ENCODE results near the gene RGR. TPM values are rescaled to one million over a fixed set of nuclear protein-coding genes. Genes with fewer than 3 reads are reported as not detected.

Gene RGR
- total RNA-seq, 1 experiment from 2014 or later: not detected

DNA sequence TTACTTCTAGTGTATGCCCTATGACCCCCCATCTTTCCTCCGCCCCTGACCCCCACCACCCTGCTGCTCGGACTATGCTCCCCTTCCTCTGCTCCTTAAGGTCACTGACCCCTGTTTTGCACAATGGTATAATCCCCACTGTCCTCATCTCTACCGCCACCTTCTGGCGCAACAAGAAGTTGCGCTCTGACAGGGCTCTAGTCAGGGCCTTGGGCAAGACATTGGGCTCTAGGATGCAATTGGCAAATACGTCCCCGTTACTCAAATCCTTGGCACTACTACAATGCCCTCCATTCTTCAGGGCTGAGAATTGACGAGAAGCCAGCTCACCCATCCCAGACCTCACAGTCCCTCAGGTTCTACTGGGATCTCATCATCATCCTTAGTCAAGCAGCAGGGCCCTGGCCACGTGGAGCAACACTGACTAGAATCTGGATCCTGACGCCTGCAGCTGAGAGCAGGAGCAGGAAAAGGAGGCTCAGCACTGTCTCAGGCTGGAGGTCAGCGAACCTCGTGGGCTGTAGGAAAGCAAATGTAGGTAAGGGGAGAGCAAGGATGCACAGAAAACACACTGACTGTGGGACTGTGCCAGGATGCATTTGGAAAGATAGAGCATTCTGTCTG lies 30.1 kb upstream of the RGR start:
- Histone ChIP-seq H3K36me3 (ENCODE audit: control insufficient read depth, insufficient read depth, low read length) (no peaks in the 10 kb centered on the region), H3K4me1 (no peaks in the 10 kb centered on the region), H3K9me3 (no peaks in the 10 kb centered on the region; the same call in 1 of the 2 replicates), H3K4me3 (ENCODE audit: low read depth, low read length) (no peak overlapping the region), H3K27me3 (replicated peaks; ENCODE audit: control insufficient read depth, insufficient read depth, low read length) (peaks cover 2% of the 10 kb centered on the region; the same call in 1 of the 2 replicates)
- Mint-ChIP-seq H3K27ac (ENCODE audit: unreplicated experiment) (no peak overlapping the region), H3K4me3 (ENCODE audit: unreplicated experiment) (no peak overlapping the region), H3K4me1 (ENCODE audit: low read depth, unreplicated experiment) (no peaks in the 10 kb centered on the region), H3K27me3 (ENCODE audit: insufficient read depth, unreplicated experiment) (peaks cover 11% of the 10 kb centered on the region), H3K9me3 (ENCODE audit: unreplicated experiment) (peaks cover 10% of the 10 kb centered on the region), H3K36me3 (ENCODE audit: insufficient read depth, unreplicated experiment) (no peaks in the 10 kb centered on the region)
- ChIA-PET CTCF (interaction anchor here (0.7 kb wide), 2 partner anchors 67 to 277 kb away, joined by 3 to 6 read pairs; no protein-coding TSS in a partner anchor), POLR2A (no interaction called here)
- BruUV-seq (replicated peaks): no TSS peak
- TF ChIP-seq, protein P1, sequence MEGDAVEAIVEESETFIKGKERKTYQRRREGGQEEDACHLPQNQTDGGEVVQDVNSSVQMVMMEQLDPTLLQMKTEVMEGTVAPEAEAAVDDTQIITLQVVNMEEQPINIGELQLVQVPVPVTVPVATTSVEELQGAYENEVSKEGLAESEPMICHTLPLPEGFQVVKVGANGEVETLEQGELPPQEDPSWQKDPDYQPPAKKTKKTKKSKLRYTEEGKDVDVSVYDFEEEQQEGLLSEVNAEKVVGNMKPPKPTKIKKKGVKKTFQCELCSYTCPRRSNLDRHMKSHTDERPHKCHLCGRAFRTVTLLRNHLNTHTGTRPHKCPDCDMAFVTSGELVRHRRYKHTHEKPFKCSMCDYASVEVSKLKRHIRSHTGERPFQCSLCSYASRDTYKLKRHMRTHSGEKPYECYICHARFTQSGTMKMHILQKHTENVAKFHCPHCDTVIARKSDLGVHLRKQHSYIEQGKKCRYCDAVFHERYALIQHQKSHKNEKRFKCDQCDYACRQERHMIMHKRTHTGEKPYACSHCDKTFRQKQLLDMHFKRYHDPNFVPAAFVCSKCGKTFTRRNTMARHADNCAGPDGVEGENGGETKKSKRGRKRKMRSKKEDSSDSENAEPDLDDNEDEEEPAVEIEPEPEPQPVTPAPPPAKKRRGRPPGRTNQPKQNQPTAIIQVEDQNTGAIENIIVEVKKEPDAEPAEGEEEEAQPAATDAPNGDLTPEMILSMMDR (IDR thresholded peaks at IDR 0.05; ENCODE audit: insufficient read depth in 1 of 2, low read depth in 1 of 2, low read length in 1 of 2, severe bottlenecking in 1 of 2, unreplicated experiment in 1 of 2): peak in 1 of 2 experiments; percentile 10
- intact Hi-C loops (cut with micrococcal nuclease; ENCODE audit: unreplicated experiment): no loop called here
- DNase-seq: no peak

DNA sequence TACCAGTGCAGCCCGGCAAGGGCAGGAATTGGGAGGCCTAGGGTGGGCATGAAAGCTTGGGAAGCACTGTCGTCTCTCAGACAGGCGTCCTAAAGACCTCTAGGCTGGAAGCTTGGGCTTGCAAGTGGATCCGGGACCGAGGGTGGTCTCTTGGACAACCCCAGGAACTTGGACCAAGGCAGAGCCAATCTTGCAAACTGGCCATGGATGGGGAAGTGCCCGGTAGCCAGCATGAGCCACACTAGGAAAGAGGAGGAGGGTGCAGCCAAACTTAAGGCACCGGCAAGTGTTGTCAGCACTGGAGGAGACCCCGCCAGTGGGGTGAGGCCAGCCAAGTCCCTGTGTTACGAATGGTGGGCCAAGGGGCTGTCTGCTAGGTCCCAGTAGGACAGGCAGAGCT lies 28.0 kb upstream of the RGR start:
- Mint-ChIP-seq H3K9me3 (ENCODE audit: unreplicated experiment) (peaks cover 10% of the 10 kb centered on the region), H3K27ac (ENCODE audit: unreplicated experiment) (no peak overlapping the region), H3K4me1 (ENCODE audit: low read depth, unreplicated experiment) (no peaks in the 10 kb centered on the region), H3K4me3 (ENCODE audit: unreplicated experiment) (no peak overlapping the region), H3K36me3 (ENCODE audit: insufficient read depth, unreplicated experiment) (no peaks in the 10 kb centered on the region), H3K27me3 (ENCODE audit: insufficient read depth, unreplicated experiment) (peaks cover 7% of the 10 kb centered on the region)
- DNase-seq: no peak
- POLR2A ChIA-PET: no interaction called here
- Histone ChIP-seq H3K4me1 (no peaks in the 10 kb centered on the region), H3K4me3 (ENCODE audit: low read depth, low read length) (no peak overlapping the region), H3K27me3 (replicated peaks; ENCODE audit: control insufficient read depth, insufficient read depth, low read length) (peaks cover 2% of the 10 kb centered on the region; the same call in 1 of the 2 replicates), H3K36me3 (ENCODE audit: control insufficient read depth, insufficient read depth, low read length) (no peaks in the 10 kb centered on the region), H3K9me3 (no peaks in the 10 kb centered on the region; the same call in 1 of the 2 replicates)
- TF ChIP-seq, protein P1 (IDR thresholded peaks at IDR 0.05; ENCODE audit: insufficient read depth in 1 of 2, low read depth in 1 of 2, low read length in 1 of 2, severe bottlenecking in 1 of 2, unreplicated experiment in 1 of 2): no peak
- CTCF ChIA-PET: interaction anchor here (1.1 kb wide), 1 partner anchor 9 kb away, joined by 3 read pairs; no protein-coding TSS in a partner anchor
- no TSS peak for BruUV-seq (replicated peaks)
- intact Hi-C loops (cut with micrococcal nuclease; ENCODE audit: unreplicated experiment): no loop called here

DNA sequence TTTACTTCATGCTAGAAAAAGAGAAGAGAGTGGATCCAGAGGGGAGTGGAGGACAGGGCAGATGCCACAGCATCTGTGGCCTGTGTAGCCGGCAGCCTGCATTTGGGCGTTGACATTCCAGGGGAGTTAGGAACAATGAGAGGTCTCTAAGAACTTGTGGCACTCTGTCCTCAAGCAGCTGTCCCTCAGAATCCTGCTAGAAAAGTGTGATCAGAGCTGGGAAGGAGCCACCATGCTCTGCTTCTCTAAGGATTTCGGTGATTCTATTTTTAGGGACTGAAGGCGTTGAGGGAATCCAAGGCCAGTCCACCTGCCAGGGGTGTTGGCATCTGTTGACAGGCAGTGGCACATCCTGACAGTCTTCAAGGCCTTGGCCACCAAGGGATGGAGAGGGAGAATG lies 27.1 kb upstream of the RGR start:
- Mint-ChIP-seq H3K36me3 (ENCODE audit: insufficient read depth, unreplicated experiment) (no peaks in the 10 kb centered on the region), H3K4me3 (ENCODE audit: unreplicated experiment) (no peak overlapping the region), H3K27me3 (ENCODE audit: insufficient read depth, unreplicated experiment) (peaks cover 5% of the 10 kb centered on the region), H3K27ac (ENCODE audit: unreplicated experiment) (no peak overlapping the region), H3K9me3 (ENCODE audit: unreplicated experiment) (peaks cover 10% of the 10 kb centered on the region), H3K4me1 (ENCODE audit: low read depth, unreplicated experiment) (no peaks in the 10 kb centered on the region)
- no peak for DNase-seq
- Histone ChIP-seq H3K36me3 (ENCODE audit: control insufficient read depth, insufficient read depth, low read length) (no peaks in the 10 kb centered on the region), H3K27me3 (replicated peaks; ENCODE audit: control insufficient read depth, insufficient read depth, low read length) (peaks cover 1% of the 10 kb centered on the region; the same call in 1 of the 2 replicates), H3K9me3 (no peaks in the 10 kb centered on the region; the same call in 1 of the 2 replicates), H3K4me3 (ENCODE audit: low read depth, low read length) (no peak overlapping the region), H3K4me1 (no peaks in the 10 kb centered on the region)
- intact Hi-C loops (cut with micrococcal nuclease; ENCODE audit: unreplicated experiment): no loop called here
- TF ChIP-seq, protein P1 (IDR thresholded peaks at IDR 0.05; ENCODE audit: insufficient read depth in 1 of 2, low read depth in 1 of 2, low read length in 1 of 2, severe bottlenecking in 1 of 2, unreplicated experiment in 1 of 2): no peak
- ChIA-PET CTCF (interaction anchor here (1.1 kb wide), 1 partner anchor 10 kb away, joined by 3 read pairs; no protein-coding TSS in a partner anchor), POLR2A (no interaction called here)
- BruUV-seq (replicated peaks): no TSS peak
